Suprapubic skin (tissue), 3 donors: Measurements from ENCODE around the gene SUPV3L1.

Experiments used
- CTCF ChIP-seq, 2 donors: fragments of 200-600 bp in 1 of 2; fragments of 450-650 bp in 1 of 2; sonication (generic) in 1 of 2; IDR thresholded peaks; one replicate each; pipeline ENCODE4 v1.5.1; 2016 to 2019; ENCODE audit warnings: antibody characterized with exemption in 2 of 2, mild to moderate bottlenecking in 1 of 2, moderate library complexity in 1 of 2
- EP300 ChIP-seq: sonication (generic); formaldehyde crosslinking; IDR thresholded peaks from one replicate; pipeline ENCODE4 v1.6.1; 2017; ENCODE audit warnings: antibody characterized with exemption
- POLR2A ChIP-seq, 2 donors: fragments of 450-650 bp; IDR thresholded peaks; one replicate each; pipeline ENCODE4 v1.6.1; 2017; ENCODE audit warnings: antibody characterized with exemption in 2 of 2, mild to moderate bottlenecking in 2 of 2, moderate library complexity in 2 of 2

- TF ChIP-seq POLR2A (IDR thresholded peaks at IDR 0.05) (no peak), CTCF (IDR thresholded peaks at IDR 0.05) (no peak), EP300 (no peak)
Observed at GRCh38 chr10:69229616-69229916, 49.5 kb downstream of the SUPV3L1 start.
